HTERT RPE-1 (cell line): ENCODE data around the gene MPO.

ENCODE experiments used
- in situ Hi-C: fragments of 300-500 bp; cut with MboI; formaldehyde crosslinking; loops from 4 replicates; pipeline ENCODE4 v1.14.3; 2020; ENCODE audit warnings: low sequenced_read_pairs

Gene MPO

DNA sequence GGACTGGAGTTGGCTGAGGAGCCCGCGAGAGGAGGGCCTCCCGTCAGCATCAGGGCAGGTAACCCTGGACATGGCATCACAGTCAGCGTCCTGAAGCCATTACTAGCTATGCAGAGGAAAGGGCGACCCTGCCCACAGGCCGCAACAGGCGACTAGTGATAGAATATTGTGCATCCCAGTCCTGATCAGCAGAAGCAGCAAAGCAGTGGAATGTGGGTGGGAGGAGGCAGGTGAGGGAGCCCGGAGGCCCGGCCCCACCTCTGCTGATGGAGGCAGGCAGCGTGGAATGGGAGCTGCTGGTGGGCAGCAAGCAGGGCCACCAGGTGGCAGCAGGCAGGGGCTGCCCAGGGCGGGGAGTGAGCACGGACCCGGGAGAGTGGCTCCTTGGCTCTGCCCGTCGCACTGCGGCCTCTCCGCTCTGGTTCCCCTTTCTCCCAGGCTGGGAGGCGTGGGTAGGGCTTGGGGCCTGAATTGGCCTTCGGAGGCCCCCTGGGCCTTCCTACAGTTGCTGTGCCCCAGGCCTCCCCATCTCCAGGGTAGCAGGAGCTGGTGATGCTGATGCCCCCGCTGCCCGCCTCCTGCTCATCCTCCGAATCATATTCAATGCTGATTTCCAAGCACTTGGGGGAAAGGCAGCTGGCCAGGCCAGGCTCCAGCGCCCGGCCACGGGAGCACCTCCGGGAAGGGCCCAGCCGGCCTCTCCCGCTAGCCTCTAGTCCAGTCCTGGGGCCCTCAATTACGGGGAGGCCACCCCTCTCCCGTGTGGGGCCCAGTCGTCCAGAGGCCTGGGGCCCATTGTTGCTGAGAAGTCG is 27.6 kb upstream of the MPO start:
- in situ Hi-C loops: no loop called here

GRCh38 chr17:58307468-58308172 is 26.9 kb upstream of the MPO start:
- in situ Hi-C loops: no loop called here

DNA sequence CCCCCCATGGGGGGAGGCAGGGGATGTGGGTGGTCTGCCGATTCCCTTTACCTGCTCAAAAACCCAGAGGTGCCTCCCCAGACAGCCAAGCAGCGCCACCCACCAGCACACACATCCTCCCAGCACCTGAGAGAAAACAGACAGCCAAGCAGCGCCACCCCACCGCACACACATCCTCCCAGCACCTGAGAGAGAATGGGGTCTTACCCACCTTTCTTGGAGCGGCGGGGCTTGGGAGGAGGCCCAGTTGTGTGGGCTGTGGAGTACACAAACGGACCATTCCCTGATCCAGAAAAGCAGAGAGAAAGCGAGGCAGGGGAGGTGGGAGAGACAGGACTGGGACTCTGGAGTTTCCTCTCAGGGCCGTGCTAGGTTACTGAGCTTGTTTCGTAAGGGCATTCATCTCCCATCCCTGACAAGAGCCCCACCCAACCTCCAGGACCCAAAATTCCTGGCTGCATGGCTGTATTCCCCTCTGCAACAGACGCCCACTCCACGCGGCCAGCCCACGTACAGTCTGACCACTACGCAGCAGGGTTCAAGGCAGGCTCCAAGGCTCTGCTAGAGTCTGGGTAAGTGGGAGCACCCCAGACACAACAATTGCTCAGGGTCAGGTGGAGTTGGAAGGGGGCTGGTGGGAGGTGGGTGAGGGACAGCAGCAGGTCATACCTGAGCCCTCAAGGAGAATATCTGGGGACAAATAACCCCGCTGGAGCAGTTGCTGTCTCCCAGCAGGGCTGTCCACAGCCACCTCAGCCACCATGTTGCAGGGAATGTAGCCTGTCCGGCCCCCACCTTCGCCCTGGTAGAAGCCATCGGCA is 25.6 kb upstream of the MPO start:
- in situ Hi-C loops: no loop called here

- in situ Hi-C loops: no loop called here
These were observed 24.9 kb upstream of the MPO start for GRCh38 chr17:58305626-58306025.

GRCh38 chr17:58304750-58305486 is 24.2 kb upstream of the MPO start:
- in situ Hi-C loops: no loop called here

DNA sequence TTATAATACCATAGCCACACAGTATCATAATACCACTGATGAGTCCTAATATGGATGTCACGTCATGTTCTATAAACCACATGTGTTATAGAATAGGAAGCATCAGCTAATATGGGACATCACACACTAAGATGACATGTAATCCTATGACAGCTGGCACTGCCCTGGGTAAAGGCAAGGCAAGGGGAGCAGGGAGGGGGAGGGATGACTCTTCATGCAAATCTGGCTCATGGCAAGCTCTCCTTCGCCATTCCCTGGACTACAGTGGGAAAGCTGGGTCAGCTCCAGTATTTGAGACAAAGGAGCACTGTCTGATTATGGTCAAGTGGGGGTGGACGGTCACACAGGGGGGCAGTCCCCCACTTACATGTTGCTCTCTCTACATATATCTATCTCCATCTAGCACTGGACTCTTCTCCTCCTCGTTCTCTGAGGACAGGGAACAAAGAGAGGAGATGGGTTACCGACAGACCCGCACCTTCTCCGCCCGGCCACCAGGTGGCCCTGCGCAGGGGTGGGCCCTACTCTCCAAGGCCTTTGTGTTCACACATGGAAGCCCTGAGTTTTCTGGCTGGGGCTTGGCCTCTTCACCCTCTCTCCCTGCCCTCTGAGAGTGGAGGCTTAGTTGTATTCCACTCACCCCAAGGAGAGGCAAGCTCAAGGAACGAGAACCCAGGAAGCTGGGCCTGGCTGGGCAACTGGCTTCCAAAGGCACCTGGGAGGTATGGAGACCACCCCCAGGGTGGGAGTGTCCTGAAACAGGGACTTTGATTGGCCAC is 23.4 kb upstream of the MPO start:
- in situ Hi-C loops: no loop called here

DNA sequence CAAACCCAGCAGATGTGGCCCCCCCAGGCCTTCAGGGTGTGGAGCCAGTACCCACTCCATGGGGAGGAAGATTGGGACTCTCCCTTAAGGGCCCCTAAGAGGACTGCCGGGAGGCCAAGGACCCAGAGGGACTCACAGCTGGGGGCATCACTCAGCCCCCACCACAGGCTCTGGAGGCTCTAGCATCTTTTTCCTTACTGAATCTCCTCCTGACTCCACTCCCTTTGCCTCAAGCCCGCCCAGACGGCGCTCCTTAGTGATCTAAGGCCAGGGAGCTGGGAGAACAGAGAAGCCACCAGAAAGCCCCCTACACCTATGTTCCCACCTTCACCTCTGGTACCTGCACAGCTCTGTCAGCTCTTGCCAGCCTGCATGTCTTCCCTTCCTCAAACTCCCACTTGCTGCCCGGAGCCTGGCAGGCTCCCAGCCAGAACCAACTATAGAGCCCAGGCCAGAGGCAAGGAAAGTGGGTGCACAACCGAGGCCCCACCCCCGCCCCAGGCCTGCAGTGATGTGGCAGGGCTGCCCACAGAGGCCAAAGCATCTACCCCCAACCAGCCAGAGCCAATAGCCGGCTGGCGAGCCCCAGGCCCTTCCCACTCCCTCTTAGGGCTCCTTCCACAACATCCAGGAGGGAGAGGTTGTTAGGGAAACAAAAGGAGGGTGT is 22.3 kb upstream of the MPO start:
- in situ Hi-C loops: no loop called here

DNA sequence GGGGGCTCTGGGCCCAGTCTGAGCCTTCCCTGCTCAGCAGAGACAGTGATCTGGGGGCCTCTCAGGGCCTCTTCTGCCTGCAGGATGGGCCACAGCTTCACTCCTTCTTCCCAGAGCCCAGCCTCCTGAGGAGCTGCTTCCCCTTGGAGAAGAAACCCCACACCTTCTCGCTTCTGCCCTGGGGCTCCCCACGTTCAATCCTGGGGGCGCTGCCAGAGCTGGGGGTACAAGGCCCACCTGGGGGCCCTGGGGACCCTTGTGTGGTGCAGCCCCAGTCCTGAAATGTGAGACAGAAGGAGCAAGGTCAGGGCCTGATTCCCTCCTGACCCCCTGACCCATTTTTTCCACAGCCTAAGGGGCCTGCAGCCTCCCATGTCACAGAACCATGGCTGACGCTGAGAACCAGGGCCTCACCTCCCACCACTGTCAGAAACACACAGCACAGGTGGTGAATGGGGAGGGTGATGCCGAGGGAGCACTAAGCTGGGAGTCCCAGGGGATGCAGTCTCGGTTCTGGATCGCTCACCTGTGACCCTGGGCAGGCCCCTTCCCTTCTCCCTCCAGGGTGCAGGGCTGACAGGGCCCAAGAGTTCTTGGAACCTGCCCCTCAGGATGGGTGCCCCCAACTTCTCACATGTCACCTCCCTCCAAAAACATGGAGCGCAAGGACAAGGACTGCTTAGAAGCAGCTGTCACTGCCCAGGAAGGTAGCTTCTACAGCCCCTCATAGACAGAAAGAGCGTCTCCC is 21.6 kb upstream of the MPO start:
- in situ Hi-C loops: no loop called here

DNA sequence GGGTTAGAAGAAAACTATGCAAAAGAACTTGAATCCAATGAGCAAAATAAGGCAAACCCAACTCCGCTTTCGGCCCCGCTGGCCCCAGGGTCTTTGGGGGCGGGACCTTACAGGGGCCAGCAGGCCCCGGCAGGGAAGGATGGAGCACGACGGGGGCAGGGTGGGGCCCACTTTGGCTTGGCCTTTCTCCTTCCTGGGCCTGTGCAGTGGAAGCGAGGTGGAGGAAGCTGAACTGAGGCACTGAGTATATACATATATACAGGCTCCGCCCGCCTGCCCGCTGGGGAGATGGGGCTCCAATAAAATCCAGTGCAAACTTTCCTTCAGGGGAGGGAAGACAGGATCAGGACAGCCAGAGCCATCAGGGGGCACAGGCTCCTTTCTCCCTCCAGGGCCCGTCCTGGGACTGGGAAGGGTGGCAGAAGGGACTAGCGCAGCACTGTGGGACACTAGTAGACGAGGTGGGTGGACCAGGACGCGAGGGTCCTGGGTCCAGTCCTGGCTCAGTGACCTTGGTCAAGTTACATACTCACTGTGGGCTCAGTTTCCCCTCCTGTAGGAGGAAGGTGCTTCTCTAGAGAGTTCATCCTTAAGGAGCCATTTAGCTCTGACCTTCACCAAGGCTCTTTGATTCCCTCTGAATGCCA is 20.9 kb upstream of the MPO start:
- in situ Hi-C loops: no loop called here

DNA sequence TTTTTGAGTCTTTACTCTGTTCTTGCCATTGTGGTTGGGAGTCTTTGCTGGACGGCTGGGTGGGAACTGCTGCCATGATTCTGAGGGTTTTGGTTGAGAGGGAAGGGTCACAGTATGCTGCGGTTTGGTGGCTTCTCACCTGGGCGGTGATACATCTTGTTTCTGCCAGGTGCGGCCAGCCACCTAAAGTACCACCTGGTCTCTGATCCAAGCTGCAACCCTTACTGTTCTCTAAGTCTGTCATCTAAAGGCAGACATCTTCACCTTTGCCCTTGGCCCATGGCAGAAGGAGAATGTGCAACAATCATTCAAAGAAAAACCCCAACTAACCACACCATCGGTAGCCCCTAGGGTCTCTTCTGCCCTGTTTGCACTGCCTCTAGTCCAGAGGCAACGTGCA is 19.6 kb upstream of the MPO start:
- in situ Hi-C loops: no loop called here

DNA sequence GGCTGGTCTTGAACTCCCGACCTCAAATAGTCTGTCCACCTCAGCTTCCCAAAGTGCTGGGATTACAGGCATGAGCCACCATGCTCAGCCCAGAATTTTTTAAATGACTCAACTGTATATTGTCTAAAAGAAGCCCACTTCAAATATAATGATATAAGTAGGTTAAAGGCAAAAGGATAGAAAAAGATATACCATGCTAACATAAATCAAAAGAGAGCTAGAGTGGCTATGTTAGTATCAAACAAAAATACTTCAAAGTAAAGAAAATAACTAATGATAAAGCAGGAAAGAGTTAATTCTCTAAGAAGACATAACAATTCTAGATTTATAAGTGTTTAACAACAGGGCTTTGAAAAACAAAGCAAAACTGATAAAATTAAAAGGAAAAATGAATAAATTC is 13.3 kb upstream of the MPO start:
- in situ Hi-C loops: no loop called here

DNA sequence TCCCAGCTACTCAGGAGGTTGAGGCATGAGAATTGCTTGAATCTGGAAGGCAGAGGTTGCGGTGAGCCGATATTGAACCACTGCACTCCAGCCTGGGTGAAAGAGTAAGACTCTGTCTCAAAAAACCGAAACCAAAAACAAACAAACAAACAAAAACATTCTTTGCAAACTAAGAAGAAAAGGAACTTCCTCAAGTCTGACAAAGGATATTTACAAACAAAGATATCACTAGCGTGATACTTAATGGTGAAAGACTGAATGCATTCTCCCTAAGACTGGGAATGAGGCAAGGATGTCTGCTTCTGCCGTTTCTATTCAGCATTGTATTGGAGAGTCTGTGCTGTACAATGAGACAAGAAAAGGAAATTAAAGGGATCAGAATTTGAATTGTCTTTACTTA is 10.5 kb upstream of the MPO start:
- in situ Hi-C loops: no loop called here

GRCh38 chr17:58289869-58290268 is 9.1 kb upstream of the MPO start:
- in situ Hi-C loops: no loop called here

DNA sequence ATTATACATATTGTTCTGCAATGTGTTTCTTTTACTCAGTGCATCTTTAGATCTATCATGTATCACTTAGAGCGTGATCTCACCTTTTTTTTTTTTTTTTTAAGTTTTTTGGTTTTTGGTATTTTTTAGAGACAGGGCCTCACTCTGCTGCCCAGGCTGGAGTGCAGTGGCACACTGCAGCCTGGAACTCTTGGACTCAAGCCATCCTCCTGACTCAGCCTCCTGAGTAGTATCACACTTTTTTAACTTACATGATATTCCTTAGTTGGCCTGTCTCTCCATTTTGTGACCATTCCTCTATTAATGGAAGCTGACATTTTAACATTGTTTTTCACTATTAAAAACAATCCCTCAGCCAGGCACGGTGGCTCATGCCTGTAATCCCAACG is 4.7 kb upstream of the MPO start:
- in situ Hi-C loops: no loop called here

DNA sequence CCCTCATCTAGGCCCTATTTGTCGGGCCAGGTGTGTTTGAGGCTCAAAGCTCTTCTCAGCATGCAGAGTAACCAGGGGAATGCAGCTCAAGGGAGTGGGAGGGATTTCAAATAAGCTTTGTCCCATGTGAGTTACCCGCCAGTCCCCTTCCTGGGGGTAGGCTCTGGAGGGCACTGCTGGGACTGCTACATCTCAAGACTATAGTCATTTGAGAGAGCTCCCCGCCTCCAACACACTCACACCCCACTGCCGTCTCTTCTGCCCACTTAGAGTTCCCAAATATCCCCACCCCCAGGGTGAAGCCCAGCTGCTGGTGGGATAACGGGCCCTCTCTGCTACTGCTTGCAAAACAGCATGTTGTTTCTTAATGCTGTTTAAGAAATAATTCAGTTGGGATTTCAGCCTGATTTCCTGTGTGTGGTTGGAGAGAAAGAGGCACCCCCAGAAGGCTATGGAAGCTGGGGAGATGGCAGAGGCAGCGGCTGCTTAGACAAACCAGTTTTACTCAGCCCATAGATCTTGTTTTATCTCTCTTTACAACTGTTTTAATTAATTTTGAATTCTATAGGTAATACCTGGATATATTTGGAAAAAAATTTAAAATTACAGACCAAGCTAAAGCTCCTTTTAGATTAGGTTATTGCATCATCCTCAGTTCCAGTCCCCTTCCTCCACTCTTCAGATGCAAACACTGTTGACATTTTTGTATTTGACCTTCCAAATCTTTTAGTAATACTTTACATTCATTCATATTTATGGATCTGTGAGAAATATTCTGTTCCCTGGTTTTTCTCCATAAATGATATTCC is 4.1 kb upstream of the MPO start:
- in situ Hi-C loops: no loop called here

GRCh38 chr17:58283674-58284612 is 3.2 kb upstream of the MPO start:
- in situ Hi-C loops: no loop called here

DNA sequence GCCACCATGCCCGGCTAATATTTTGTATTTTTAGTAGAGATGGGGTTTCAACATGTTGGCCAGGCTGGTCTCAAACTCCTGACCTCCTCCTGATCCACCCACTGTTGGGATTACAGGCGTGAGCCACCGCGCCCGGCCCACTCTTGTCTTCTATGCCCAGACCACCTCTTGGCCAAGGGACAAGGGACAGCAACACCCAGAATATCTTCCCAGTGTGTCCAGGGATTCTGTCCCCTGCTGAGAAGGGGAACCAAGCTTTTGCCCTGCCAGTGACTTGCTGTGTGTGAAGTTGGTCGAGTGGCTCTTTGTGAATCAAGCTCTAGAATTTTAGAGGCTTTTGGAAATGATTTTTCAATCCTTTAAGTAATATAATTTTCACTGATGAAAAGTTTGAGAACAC is 1.7 kb upstream of the MPO start:
- in situ Hi-C loops: no loop called here
